ENCODE measurements around the gene CMTM8.

DNA sequence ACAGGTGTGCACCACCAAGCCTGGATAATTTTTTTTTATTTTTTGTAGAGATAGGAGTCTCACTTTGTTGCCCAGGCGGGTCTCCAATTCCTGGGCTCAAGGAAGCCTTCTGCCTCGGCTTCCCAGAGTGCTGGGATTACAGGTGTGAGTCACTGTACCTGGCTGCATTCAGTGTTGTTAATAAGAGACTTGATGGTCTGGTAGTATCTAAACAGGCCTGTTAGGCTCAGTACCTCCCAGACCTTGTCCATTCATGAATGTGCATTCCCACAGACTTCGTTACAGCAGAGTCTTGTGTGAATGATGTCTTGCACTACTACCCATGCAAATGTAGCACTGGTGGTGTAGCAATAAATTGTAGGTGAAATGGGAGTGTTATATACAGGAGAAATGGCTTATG lies 17.7 kb downstream of the CMTM8 start:
- TF ChIP-seq GATA3 (IDR thresholded peaks at IDR 0.05; ENCODE audit: low read depth, low read length) (no peak), GATA2 (IDR thresholded peaks at IDR 0.05; ENCODE audit: low read depth, low read length) (no peak)
